A549 (cell line): ENCODE data around the gene POLQ.

ENCODE experiments used
- ESRRA ChIP-seq: fragments of 150-350 bp; IDR thresholded peaks from 2 replicates; pipeline ENCODE4 v1.6.1; 2014; ENCODE audit warnings: mild to moderate bottlenecking, low read length, borderline replicate concordance
- HEYL ChIP-seq: fragments of 250-450 bp; sonication (Bioruptor Pico); IDR thresholded peaks from 2 replicates; pipeline ENCODE4 v1.8.0; 2021; ENCODE audit warnings: mild to moderate bottlenecking, moderate library complexity
- MAZ ChIP-seq: fragments of 150-350 bp; IDR thresholded peaks from 2 replicates; pipeline ENCODE4 v1.6.1; 2014; ENCODE audit warnings: antibody characterized with exemption, low read depth, low read length, borderline replicate concordance
- POLR2A ChIP-seq: IDR thresholded peaks from 2 replicates; pipeline ENCODE4 v1.6.1; 2012; ENCODE audit warnings: mild to moderate bottlenecking, low read length
- RNF2 ChIP-seq: fragments of 200-600 bp; sonication (generic); IDR thresholded peaks from 2 replicates; pipeline ENCODE4 v1.6.1; 2016; ENCODE audit warnings: low read depth, mild to moderate bottlenecking, antibody characterized with exemption, moderate library complexity, borderline replicate concordance
- ZNF302 ChIP-seq: fragments of 250-450 bp; sonication (Bioruptor Pico); IDR thresholded peaks from 2 replicates; pipeline ENCODE4 v1.9.0; 2021; ENCODE audit warnings: inconsistent platforms, mild to moderate bottlenecking, moderate library complexity
- TF ChIP-seq, protein P1 (sequence below): fragments of >200 bp; sonication (Bioruptor Twin); formaldehyde crosslinking; IDR thresholded peaks from 3 replicates; pipeline ENCODE4 v1.5.1; 2016
- TF ChIP-seq, protein P2 (sequence below): fragments of 200-600 bp; sonication (generic); IDR thresholded peaks from 2 replicates; pipeline ENCODE4 v1.6.1; 2016; ENCODE audit warnings: antibody characterized with exemption, mild to moderate bottlenecking, moderate library complexity

DNA sequence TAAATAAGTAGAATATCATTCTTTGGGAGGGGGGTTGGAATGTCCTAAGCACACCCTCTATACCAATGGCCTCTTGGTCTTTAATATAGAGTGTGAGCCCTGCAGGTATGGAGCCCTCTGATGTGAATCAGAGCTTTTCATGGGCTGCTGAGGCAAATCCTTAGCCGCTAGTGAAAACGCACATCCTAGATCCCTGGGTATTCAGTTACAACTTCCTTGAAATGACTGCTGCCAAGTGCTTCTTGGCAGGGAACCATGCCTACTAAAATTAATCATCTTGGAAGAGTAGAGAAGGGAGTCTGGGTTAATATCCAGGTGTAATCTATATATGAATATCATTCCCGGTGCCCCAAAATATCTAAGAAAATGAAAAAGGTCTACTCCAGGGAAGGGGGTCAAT, 109.1 kb downstream of the POLQ start:
- TF ChIP-seq, protein P1, sequence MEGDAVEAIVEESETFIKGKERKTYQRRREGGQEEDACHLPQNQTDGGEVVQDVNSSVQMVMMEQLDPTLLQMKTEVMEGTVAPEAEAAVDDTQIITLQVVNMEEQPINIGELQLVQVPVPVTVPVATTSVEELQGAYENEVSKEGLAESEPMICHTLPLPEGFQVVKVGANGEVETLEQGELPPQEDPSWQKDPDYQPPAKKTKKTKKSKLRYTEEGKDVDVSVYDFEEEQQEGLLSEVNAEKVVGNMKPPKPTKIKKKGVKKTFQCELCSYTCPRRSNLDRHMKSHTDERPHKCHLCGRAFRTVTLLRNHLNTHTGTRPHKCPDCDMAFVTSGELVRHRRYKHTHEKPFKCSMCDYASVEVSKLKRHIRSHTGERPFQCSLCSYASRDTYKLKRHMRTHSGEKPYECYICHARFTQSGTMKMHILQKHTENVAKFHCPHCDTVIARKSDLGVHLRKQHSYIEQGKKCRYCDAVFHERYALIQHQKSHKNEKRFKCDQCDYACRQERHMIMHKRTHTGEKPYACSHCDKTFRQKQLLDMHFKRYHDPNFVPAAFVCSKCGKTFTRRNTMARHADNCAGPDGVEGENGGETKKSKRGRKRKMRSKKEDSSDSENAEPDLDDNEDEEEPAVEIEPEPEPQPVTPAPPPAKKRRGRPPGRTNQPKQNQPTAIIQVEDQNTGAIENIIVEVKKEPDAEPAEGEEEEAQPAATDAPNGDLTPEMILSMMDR: no peak
- TF ChIP-seq HEYL (CRISPR knock-in tag) (no peak), MAZ (no peak), ZNF302 (CRISPR knock-in tag) (no peak), ESRRA (no peak), RNF2 (no peak), POLR2A (no peak)
- TF ChIP-seq, protein P2, sequence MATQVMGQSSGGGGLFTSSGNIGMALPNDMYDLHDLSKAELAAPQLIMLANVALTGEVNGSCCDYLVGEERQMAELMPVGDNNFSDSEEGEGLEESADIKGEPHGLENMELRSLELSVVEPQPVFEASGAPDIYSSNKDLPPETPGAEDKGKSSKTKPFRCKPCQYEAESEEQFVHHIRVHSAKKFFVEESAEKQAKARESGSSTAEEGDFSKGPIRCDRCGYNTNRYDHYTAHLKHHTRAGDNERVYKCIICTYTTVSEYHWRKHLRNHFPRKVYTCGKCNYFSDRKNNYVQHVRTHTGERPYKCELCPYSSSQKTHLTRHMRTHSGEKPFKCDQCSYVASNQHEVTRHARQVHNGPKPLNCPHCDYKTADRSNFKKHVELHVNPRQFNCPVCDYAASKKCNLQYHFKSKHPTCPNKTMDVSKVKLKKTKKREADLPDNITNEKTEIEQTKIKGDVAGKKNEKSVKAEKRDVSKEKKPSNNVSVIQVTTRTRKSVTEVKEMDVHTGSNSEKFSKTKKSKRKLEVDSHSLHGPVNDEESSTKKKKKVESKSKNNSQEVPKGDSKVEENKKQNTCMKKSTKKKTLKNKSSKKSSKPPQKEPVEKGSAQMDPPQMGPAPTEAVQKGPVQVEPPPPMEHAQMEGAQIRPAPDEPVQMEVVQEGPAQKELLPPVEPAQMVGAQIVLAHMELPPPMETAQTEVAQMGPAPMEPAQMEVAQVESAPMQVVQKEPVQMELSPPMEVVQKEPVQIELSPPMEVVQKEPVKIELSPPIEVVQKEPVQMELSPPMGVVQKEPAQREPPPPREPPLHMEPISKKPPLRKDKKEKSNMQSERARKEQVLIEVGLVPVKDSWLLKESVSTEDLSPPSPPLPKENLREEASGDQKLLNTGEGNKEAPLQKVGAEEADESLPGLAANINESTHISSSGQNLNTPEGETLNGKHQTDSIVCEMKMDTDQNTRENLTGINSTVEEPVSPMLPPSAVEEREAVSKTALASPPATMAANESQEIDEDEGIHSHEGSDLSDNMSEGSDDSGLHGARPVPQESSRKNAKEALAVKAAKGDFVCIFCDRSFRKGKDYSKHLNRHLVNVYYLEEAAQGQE: no peak
